Activated T-helper 17 cell treated with anti-CD3 and anti-CD28 coated beads, Interleukin-2, amount 50 U/mL, for 72 hours (primary cell): ENCODE measurements around the gene MEG3. TPM values are rescaled to one million over a fixed set of nuclear protein-coding genes. Genes with fewer than 3 reads are reported as not detected.

Experiments
- ATAC-seq: fragments of 150-1000 bp; cut with Tn5 transposase; replicated peaks from 2 replicates; pipeline ENCODE4 v1.10.0; 2021; ENCODE audit warnings: mild to moderate bottlenecking, moderate library complexity
- H3K27ac Mint-ChIP-seq: one replicate; pipeline ENCODE4 v1.8.0; 2022; ENCODE audit warnings: mixed read lengths
- H3K27me3 Mint-ChIP-seq: one replicate; pipeline ENCODE4 v1.8.0; 2022; ENCODE audit warnings: mixed read lengths
- H3K36me3 Mint-ChIP-seq: one replicate; pipeline ENCODE4 v1.8.0; 2022; ENCODE audit warnings: low read depth, mild to moderate bottlenecking, mixed read lengths
- H3K4me1 Mint-ChIP-seq: one replicate; pipeline ENCODE4 v1.8.0; 2022; ENCODE audit warnings: mixed read lengths
- H3K4me3 Mint-ChIP-seq: one replicate; pipeline ENCODE4 v1.8.0; 2022; ENCODE audit warnings: mild to moderate bottlenecking, mixed read lengths
- H3K9me3 Mint-ChIP-seq: one replicate; pipeline ENCODE4 v1.8.0; 2022; ENCODE audit warnings: mixed read lengths
- total RNA-seq, 2 donors: library from RNA; stranded (reverse); gene quantifications; one replicate each; pipeline ENCODE4 v1.2.3, GENCODE V29; 2022

The MEG3 gene
- total RNA-seq, 2 donors from 2014 or later, result not detected

- H3K4me3 Mint-ChIP-seq, result no peak overlapping the region
- H3K27me3 Mint-ChIP-seq, result no peaks in the 10 kb centered on the region
- H3K27ac Mint-ChIP-seq, result no peak overlapping the region
- H3K9me3 Mint-ChIP-seq, result no peaks in the 10 kb centered on the region
- peaks cover 11% of the 10 kb centered on the region for H3K4me1 Mint-ChIP-seq
- ATAC-seq, result no peak
- no peaks in the 10 kb centered on the region for H3K36me3 Mint-ChIP-seq
These were observed 48.1 kb downstream of the MEG3 start for GRCh38 chr14:100874051-100874410.

DNA sequence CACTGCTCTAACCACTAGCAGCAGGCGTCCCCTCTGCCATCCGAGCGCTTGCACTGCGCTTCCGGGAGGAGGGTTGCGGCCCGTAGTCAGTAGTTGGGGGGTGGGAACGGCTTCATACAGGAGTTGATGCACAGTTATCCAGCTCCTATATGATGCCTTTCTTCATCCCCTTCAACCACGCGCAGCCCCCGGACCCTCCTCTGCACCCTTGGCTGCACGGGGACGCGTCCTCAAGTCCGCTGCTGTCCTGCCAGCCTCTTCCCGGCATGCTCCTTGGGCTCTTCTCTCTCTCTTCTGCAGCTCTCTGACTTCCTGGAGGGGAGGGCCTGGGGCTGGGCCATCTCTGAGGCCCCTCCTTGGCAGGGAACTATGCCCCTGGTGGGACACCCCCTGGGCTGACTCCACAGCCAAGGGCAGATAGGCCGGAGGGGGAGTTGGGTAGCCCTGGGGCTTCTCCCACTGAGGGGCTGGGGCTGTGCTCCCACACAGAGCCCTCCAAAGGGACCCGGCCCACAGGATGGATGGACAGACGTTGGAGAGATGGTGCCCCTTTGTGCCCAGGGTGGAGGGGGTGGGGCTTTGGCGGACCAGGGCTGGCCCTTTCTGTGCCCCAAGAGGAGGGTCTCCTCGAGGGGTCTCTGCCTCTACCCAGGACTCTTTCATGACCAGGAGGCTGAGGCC is 48.6 kb downstream of the MEG3 start:
- Mint-ChIP-seq H3K9me3 (no peaks in the 10 kb centered on the region), H3K4me1 (peaks cover 11% of the 10 kb centered on the region), H3K27ac (no peak overlapping the region), H3K36me3 (no peaks in the 10 kb centered on the region), H3K4me3 (no peak overlapping the region), H3K27me3 (no peaks in the 10 kb centered on the region)
- no peak for ATAC-seq

GRCh38 chr14:100875126-100875525 is 49.2 kb downstream of the MEG3 start:
- Mint-ChIP-seq H3K9me3 (no peaks in the 10 kb centered on the region), H3K4me3 (no peak overlapping the region), H3K36me3 (no peaks in the 10 kb centered on the region), H3K27me3 (no peaks in the 10 kb centered on the region), H3K4me1 (peaks cover 11% of the 10 kb centered on the region), H3K27ac (no peak overlapping the region)
- ATAC-seq, result no peak

DNA sequence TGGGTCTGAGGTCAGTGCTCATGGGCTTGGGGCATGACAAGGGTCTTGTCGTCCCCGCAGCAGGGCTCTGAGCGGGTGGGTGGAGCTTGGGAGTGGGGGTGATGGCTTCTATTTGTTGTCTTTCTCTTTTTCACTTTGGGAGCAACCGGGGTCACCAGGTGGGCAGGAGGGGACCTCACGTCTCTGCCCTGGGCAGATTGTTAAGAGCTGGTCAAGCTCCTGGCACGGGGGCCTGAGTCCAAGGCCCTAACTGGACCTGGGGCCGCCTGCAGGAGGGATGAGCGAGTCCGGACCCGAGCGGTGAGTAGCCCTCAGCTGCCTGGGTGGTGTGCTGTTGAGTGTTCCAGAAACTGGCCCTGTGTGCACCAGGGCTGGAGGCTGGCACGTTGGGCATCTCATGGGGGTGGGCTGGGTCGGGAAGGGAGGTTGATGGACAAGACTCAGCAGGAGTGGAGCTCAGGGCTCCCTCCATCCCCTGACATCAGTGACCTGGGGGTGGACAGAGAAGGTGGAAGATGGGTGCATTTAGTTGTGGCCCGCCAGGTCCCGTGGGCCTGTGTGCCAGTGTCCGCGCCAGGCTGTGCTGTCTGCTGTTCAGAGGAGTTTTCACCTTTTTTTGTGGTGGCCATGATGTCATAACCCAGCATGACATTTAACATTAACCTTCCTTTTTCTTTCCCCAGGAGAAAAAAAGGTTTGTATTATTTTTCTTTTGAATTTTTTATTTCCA is 50.1 kb downstream of the MEG3 start:
- Mint-ChIP-seq H3K36me3 (no peaks in the 10 kb centered on the region), H3K4me3 (no peak overlapping the region), H3K9me3 (no peaks in the 10 kb centered on the region), H3K27me3 (no peaks in the 10 kb centered on the region), H3K27ac (no peak overlapping the region), H3K4me1 (peaks cover 11% of the 10 kb centered on the region)
- no peak for ATAC-seq

DNA sequence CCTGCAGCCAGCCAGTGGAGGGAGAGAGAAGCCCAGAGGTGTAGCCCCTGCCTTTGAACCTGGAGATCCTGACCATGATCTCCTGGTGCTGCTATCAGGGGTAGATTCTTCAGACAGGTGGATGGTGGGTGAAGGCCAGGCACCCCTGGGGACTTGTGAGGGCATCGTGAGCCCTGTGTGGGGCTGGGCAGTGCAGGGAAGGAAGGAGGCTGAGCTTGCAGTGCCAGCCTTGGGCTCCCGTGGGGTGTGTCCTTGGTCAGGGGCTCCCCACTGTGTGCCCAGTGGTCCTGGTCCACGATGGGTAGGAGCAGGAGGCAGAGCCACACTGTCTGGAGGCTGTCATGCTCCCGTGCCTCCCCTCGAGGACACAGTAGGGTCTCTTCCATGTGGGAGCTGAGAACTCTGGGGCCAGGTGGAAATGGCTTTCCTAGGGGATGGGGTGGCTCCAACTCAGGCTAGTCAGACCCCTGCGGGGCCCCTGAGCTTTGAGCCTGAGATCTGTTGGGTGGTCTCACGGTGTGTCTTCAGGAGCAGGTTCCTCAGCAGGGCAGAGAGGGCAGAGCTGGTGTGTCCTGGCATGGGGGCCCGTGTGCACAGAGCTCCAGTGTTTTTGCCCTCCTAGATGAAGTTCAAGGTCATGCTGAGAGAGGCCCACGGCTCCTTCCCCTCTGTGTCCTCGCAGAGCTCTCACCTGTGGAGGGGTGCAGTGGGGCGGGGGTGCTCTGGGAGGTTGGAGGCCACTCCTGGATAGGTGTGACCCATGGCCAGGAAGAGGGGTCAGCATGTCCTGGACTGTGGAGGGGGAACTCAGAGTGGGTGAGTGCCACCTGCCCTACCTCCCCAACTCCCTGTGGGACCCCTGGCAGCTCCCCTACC is 52.6 kb downstream of the MEG3 start:
- H3K27me3 Mint-ChIP-seq, result no peaks in the 10 kb centered on the region

GRCh38 chr14:100879194-100879593 is 53.3 kb downstream of the MEG3 start:
- H3K9me3 Mint-ChIP-seq, result no peaks in the 10 kb centered on the region

More for the DNA sequence above, 52.6 kb downstream of the MEG3 start:
- ATAC-seq, result no peak
- Mint-ChIP-seq H3K9me3 (no peaks in the 10 kb centered on the region), H3K27ac (no peak overlapping the region), H3K36me3 (no peaks in the 10 kb centered on the region), H3K4me1 (no peaks in the 10 kb centered on the region), H3K4me3 (no peak overlapping the region)

GRCh38 chr14:100879782-100880181 is 53.9 kb downstream of the MEG3 start:
- Mint-ChIP-seq H3K36me3 (no peaks in the 10 kb centered on the region), H3K4me1 (no peaks in the 10 kb centered on the region), H3K4me3 (no peak overlapping the region), H3K27ac (no peak overlapping the region), H3K9me3 (no peaks in the 10 kb centered on the region), H3K27me3 (no peaks in the 10 kb centered on the region)
- no peak for ATAC-seq

More at GRCh38 chr14:100879194-100879593, 53.3 kb downstream of the MEG3 start:
- no peaks in the 10 kb centered on the region for H3K4me1 Mint-ChIP-seq
- no peak for ATAC-seq
- H3K27ac Mint-ChIP-seq, result no peak overlapping the region
- no peaks in the 10 kb centered on the region for H3K36me3 Mint-ChIP-seq
- H3K27me3 Mint-ChIP-seq, result no peaks in the 10 kb centered on the region
- no peak overlapping the region for H3K4me3 Mint-ChIP-seq

DNA sequence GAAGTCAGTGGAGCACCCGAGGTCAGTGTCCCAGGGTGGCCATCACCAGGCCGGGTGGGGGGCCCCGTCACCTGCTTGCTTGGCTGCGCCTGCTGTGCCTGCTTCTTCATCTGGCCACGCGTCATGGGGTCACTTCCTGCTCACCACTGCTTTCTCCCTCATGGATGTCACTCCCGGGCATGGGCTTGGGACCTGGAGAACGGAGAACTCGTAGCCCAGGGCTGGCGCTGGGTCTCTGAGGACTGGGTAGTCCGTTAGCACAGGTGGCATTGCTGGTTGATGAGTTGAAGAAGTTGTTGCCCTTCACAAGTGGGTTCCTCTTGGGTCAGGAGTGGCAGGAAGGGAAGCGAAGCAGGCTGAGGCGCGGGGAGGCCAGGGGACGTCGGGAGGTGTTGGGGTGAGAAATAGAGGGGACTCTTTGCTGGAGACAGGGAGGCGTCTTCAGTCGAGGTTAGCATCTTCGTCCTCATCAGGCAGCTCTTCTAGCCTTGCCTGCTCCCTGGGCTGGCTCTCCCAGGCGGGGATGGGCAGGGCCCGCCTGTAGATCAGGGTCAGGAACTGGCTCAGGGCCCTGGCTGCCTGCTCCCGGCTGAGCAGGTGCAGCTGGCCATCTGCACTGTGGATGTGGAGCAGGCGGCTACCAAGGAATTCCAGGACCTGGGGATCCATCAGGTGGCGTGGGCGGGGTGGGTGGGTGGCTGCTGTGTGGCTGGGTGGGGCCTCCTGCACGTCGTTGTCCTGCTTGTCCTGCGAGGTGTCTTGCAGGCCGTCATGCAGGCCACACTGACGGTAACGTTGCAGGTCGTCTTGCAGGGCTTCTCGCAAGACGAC is 54.6 kb downstream of the MEG3 start:
- H3K9me3 Mint-ChIP-seq, result no peaks in the 10 kb centered on the region
- peaks cover 1% of the 10 kb centered on the region for H3K27me3 Mint-ChIP-seq
- H3K27ac Mint-ChIP-seq, result no peak overlapping the region
- H3K36me3 Mint-ChIP-seq, result no peaks in the 10 kb centered on the region
- no peak overlapping the region for H3K4me3 Mint-ChIP-seq
- ATAC-seq, result no peak
- H3K4me1 Mint-ChIP-seq, result no peaks in the 10 kb centered on the region

DNA sequence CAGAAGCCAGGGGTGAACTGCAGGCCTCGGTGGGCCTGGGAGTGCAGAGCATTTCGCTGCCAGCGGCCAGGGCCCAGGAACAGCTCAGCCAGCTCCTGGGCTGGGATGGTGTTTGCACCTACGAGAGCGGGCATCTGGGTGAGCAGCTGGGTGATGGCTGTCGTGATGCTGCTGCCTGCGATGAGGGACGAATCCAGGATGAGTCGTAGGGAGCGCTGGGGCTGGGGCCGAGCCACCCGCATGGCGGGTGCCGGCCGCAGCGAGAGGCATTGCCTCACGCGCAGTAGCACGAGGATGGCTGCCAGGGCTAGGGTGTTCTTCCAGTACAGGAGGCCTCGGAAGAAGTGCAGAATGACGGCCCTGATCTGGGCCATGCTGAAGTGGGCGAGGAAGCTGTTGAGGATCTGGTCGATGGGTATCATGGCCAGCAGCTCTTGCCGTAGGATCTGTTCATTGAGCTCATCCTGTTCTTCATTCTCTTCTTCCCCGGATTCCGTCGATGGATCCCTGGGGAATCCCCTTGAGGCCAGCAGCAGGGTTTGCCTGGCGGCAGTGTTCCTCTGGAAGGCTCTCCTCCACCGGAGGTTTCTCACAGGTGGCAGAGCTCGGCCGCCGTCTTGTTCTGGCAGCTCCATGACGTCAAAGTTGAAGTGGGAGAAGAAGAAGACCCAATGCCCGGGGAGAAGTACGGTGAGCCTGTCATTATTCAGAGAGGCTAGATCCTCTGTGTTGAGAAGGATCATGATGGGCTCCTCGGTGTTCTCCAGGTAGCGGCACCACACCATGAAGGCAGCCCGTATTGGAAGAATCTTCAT is 55.5 kb downstream of the MEG3 start:
- no peaks in the 10 kb centered on the region for H3K36me3 Mint-ChIP-seq
- no peaks in the 10 kb centered on the region for H3K9me3 Mint-ChIP-seq
- no peak overlapping the region for H3K4me3 Mint-ChIP-seq
- H3K4me1 Mint-ChIP-seq, result no peaks in the 10 kb centered on the region
- no peak overlapping the region for H3K27ac Mint-ChIP-seq
- peaks cover 5% of the 10 kb centered on the region for H3K27me3 Mint-ChIP-seq
- ATAC-seq, result no peak

DNA sequence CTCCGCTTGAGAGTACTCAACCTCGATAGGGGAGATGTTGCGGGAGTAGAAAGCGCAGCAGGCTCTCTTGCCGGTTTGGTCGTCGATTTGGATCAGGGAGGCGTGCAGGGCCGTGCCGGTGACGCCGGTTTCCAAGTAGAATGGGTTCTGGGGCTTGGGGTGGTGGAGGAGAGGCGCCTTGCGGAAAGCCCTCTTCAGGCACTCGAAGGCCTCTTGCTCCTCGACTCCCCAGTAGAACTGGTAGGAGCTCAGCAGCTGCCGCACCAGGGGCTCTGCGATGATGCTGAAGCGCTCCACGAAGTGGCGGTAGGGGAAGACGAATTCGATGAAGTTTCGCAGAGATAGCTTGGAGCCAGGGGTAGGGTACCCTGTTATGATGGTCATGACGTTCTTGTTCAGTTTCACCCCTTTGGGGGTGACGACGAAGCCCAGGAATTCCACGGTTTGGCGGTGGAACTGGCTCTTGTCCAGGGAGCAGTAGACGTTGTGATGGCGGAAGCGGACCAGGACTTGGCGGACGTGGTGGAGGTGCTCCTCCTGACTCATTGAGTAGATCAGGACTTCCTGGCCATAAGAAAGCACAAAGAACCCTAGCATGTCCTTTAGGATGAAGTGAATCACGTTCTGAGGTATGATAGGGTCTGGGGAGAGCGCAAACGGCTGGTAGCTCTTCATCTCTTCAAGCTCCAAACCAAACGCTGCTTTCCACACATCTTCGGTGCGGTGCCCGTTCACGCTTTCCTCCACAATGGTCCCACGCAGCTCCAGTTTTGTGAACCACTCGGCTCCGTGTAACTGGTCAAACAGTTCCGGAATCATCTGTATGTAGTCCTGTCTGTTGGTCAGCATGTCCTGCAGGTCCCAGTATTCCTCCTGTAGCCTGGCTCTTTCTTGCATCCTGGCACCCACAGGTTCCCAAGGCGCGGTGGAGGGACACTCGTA is 56.4 kb downstream of the MEG3 start:
- no peaks in the 10 kb centered on the region for H3K4me1 Mint-ChIP-seq

GRCh38 chr14:100882991-100883788 is 57.3 kb downstream of the MEG3 start:
- H3K9me3 Mint-ChIP-seq, result no peaks in the 10 kb centered on the region
- no peak for ATAC-seq
- peaks cover 13% of the 10 kb centered on the region for H3K27me3 Mint-ChIP-seq
- H3K27ac Mint-ChIP-seq, result no peak overlapping the region
- H3K4me1 Mint-ChIP-seq, result no peaks in the 10 kb centered on the region
- H3K36me3 Mint-ChIP-seq, result no peaks in the 10 kb centered on the region
- H3K4me3 Mint-ChIP-seq, result no peak overlapping the region

More for the DNA sequence above, 56.4 kb downstream of the MEG3 start:
- Mint-ChIP-seq H3K4me3 (no peak overlapping the region), H3K27me3 (peaks cover 8% of the 10 kb centered on the region), H3K27ac (no peak overlapping the region), H3K36me3 (no peaks in the 10 kb centered on the region), H3K9me3 (no peaks in the 10 kb centered on the region)
- ATAC-seq, result no peak

DNA sequence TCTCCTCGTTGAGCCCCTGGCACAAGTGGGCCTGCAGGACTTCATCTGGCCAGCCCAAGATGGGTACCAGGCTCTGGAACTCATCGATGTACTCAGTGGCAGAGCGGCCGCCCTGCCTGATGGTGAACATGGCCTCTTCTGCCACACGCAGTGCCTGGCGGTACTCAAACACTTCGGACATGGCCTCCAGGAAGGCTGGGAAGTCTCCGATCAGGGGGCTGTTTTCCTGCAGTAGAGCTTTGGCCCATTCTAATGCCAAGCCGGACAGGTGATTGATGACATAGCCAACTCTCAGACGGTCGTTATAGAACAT is 57.8 kb downstream of the MEG3 start:
- no peak overlapping the region for H3K4me3 Mint-ChIP-seq
- no peaks in the 10 kb centered on the region for H3K36me3 Mint-ChIP-seq
- H3K4me1 Mint-ChIP-seq, result no peaks in the 10 kb centered on the region
- no peak overlapping the region for H3K27ac Mint-ChIP-seq
- no peaks in the 10 kb centered on the region for H3K9me3 Mint-ChIP-seq
- H3K27me3 Mint-ChIP-seq, result peaks cover 14% of the 10 kb centered on the region
- no peak for ATAC-seq
